Heart right ventricle (tissue), 16 donors: ENCODE measurements around the gene VPS25. TPM values are rescaled to one million over a fixed set of nuclear protein-coding genes. Genes with fewer than 3 reads are reported as not detected.

Source experiments
- ATAC-seq, 8 donors: fragments of 200-7000 bp; cut with Tn5 transposase; one replicate each; pipeline ENCODE4 v1.9.1; 2020; ENCODE audit warnings: mild to moderate bottlenecking in 8 of 8, moderate library complexity in 8 of 8, moderate number of reproducible peaks in 1 of 8
- DNase-seq, 2 donors: peaks; one replicate each; pipeline ENCODE4 v3.0.0-alpha.2; 2020
- H3K27ac ChIP-seq, 10 donors: fragments of 200-600 bp; sonication (generic) in 2 of 10; one replicate each; pipeline versions ENCODE4 v1.5.0 to v1.8.0; 2020 to 2022; ENCODE audit warnings: mild to moderate bottlenecking in 3 of 10
- H3K27me3 ChIP-seq, 7 donors: fragments of 200-600 bp; one replicate each; pipeline ENCODE4 v1.8.0; 2021 to 2022; ENCODE audit warnings: mild to moderate bottlenecking in 2 of 7
- H3K36me3 ChIP-seq, 9 donors: fragments of 200-600 bp; sonication (generic) in 1 of 9; one replicate each; pipeline versions ENCODE4 v1.5.0 to v1.8.0; 2020 to 2022; ENCODE audit warnings: mild to moderate bottlenecking in 2 of 9
- H3K4me1 ChIP-seq, 9 donors: fragments of 200-600 bp; sonication (generic) in 1 of 9; one replicate each; pipeline versions ENCODE4 v1.5.0 to v1.8.0; 2020 to 2022; ENCODE audit warnings: mild to moderate bottlenecking in 4 of 9
- H3K4me3 ChIP-seq, 10 donors: fragments of 200-600 bp; sonication (generic) in 2 of 10; one replicate each; pipeline versions ENCODE4 v1.5.0 to v1.8.0; 2020 to 2022; ENCODE audit warnings: mild to moderate bottlenecking in 7 of 10, moderate library complexity in 2 of 10
- H3K9me3 ChIP-seq, 11 donors: fragments of 200-600 bp in 10 of 11; sonication (generic) in 2 of 11; one replicate each; pipeline versions ENCODE4 v1.5.0 to v1.8.0; 2013 to 2022; ENCODE audit warnings: mild to moderate bottlenecking in 2 of 11, control low read depth in 1 of 11, moderate library complexity in 1 of 11
- CTCF ChIP-seq, 9 donors: fragments of 200-600 bp; sonication (generic) in 2 of 9; IDR thresholded peaks; one replicate each; pipeline versions ENCODE4 v1.5.0 to v1.8.0; 2021 to 2022; ENCODE audit warnings: antibody characterized with exemption in 9 of 9, mild to moderate bottlenecking in 5 of 9, moderate library complexity in 1 of 9
- WGBS, 2 donors: extraction: QIAGEN DNeasy Blood & Tissue Kit; methylation state at CpG; one replicate each; pipeline ENCODE4 v1.1.7; 2013; ENCODE audit warnings: inconsistent platforms in 1 of 2; 5-methylcytosine and 5-hydroxymethylcytosine counted together
- intact Hi-C, 10 donors: fragments of 100-400 bp; cut with DNase I; formaldehyde crosslinking; loops; one replicate each; pipeline versions ENCODE4 v1.11.1 to v1.14.2; 2022
- polyA plus RNA-seq, 2 donors: library from polyadenylated mRNA; stranded (reverse); fragments of 200-250 nt; gene quantifications; one replicate each; pipeline ENCODE4 v1.2.3, GENCODE V29; 2013
- total RNA-seq, 10 donors: library from RNA; stranded (reverse); fragmentation: NEBNext Ultra II Directional in 3 of 10; extraction: Animal tissue kit (Norgen Biotek cat#: 25700) in 3 of 10; gene quantifications; one replicate each; pipeline versions ENCODE4 v1.2.1 to v1.2.4, GENCODE V29; 2021 to 2023
- donor health status: Arrhythmogenic right ventricular cardiomyopathy.
- donor health status: ischemic (EF 13 %, LVEDD 7.1; RV severe dilation, severe dysfunction).
- donor health status: healthy with polysubstance abuse.
- donor health status: DM: no; HTN: yes; CAD: no.
- donor health status: DM: no; HTN: no; CAD: no.
- donor health status: ischemic (EF 25% LVEDD 6.9; RV normal size, moderate dysfunction).
- donor health status: ischemic (EF 25% LVEDD 5.7; RV mildly dilated, moderate dysfunction).
- donor health status: healthy.
- donor health status: DM: yes; HTN: yes; CAD: no.
- donor health status: Ischemic cardiomyopathy.
- donor health status: ischemic (EF 35%, LVEDD 5.7; RV mildly dilated, moderate dysfunction).
- donor health status: nonischemic (EF 11% LVEDD 7.7; RV severe dilation, severe dysfunction).
- donor health status: DM: yes; HTN: yes; CAD: no.
- donor health status: PGD.
- donor health status: ischemic (EF 29% LVEDD 5.4; RV normal size, mild dysfunction).
- donor health status: nonischemic (EF 23%, LVEDD 6.1; RV moderate dilation, normal function).

VPS25 gene
- total and polyA plus RNA-seq, 12 donors, result 28.0 to 80.9 (median 37.3) TPM

- ATAC-seq (no peak), DNase-seq (no peak)
- Histone ChIP-seq H3K27ac (no peak overlapping the region), H3K36me3 (peaks cover 0 to 32% (median 22%) of the 10 kb centered on the region in 9 donors), H3K4me3 (no peak overlapping the region), H3K9me3 (no peaks in the 10 kb centered on the region), H3K27me3 (peaks cover 0 to 73% (median 67%) of the 10 kb centered on the region in 7 donors), H3K4me1 (peaks cover 8 to 35% (median 26%) of the 10 kb centered on the region in 9 donors)
- intact Hi-C loops, result no loop called here
- no peak for TF ChIP-seq CTCF (IDR thresholded peaks at IDR 0.05)
- WGBS, 2 donors, result 31 to 42% methylated on average over 7 to 10 of the region's 10 CpGs
These were observed 8.5 kb downstream of the VPS25 start for GRCh38 chr17:42781639-42782165.

GRCh38 chr17:42782166-42783061 is 9.2 kb downstream of the VPS25 start:
- Histone ChIP-seq H3K9me3 (no peaks in the 10 kb centered on the region), H3K4me1 (peaks cover 8 to 35% (median 26%) of the 10 kb centered on the region in 9 donors), H3K27me3 (peaks cover 0 to 80% (median 74%) of the 10 kb centered on the region in 7 donors), H3K4me3 (no peak overlapping the region), H3K27ac (no peak overlapping the region), H3K36me3 (peaks cover 0 to 25% (median 17%) of the 10 kb centered on the region in 9 donors)
- DNase-seq (no peak), ATAC-seq (no peak)
- 26 to 28% methylated on average over 29 of the region's 29 CpGs for WGBS, 2 donors
- intact Hi-C loops, result loop anchor here in 1 of 10 donors (1.0 kb wide), 1 partner anchor 8 kb away; no protein-coding TSS in a partner anchor
- TF ChIP-seq CTCF (IDR thresholded peaks at IDR 0.05), result no peak

- H3K4me3 ChIP-seq, result no peak overlapping the region
- intact Hi-C loops, result loop anchor here in 1 of 10 donors (1.0 kb wide), 1 partner anchor 9 kb away; no protein-coding TSS in a partner anchor
- no peak for DNase-seq
- peaks cover 8 to 35% (median 26%) of the 10 kb centered on the region in 9 donors for H3K4me1 ChIP-seq
- peaks cover 0 to 17% (median 9%) of the 10 kb centered on the region in 9 donors for H3K36me3 ChIP-seq
- H3K27ac ChIP-seq, result no peak overlapping the region
- TF ChIP-seq CTCF (IDR thresholded peaks at IDR 0.05), result no peak
- H3K9me3 ChIP-seq, result no peaks in the 10 kb centered on the region
- 28 to 34% methylated on average over 9 of the region's 9 CpGs for WGBS, 2 donors
- no peak for ATAC-seq
- H3K27me3 ChIP-seq, result peaks cover 0 to 87% (median 82%) of the 10 kb centered on the region in 7 donors
These were observed 10.0 kb downstream of the VPS25 start for GRCh38 chr17:42783062-42783790.

GRCh38 chr17:42783791-42784138 is 10.5 kb downstream of the VPS25 start:
- DNase-seq (no peak), ATAC-seq (no peak)
- no peak overlapping the region for H3K27ac ChIP-seq
- peaks cover 0 to 93% (median 82%) of the 10 kb centered on the region in 7 donors for H3K27me3 ChIP-seq
- no peaks in the 10 kb centered on the region for H3K9me3 ChIP-seq
- no peak overlapping the region for H3K4me3 ChIP-seq
- peaks cover 0 to 11% (median 4%) of the 10 kb centered on the region in 9 donors for H3K36me3 ChIP-seq
- intact Hi-C loops, result loop anchor here in 1 of 10 donors (1.0 kb wide), 1 partner anchor 9 kb away; no protein-coding TSS in a partner anchor
- peaks cover 8 to 35% (median 26%) of the 10 kb centered on the region in 9 donors for H3K4me1 ChIP-seq
- no peak for TF ChIP-seq CTCF (IDR thresholded peaks at IDR 0.05)
- WGBS, 2 donors, result 5 to 11% methylated on average over 22 of the region's 22 CpGs
